ENCODE results near the gene CDK10.

- TF ChIP-seq ZBTB11 (CRISPR knock-in tag; IDR thresholded peaks at IDR 0.05), result no peak
- TF ChIP-seq CTCF (IDR thresholded peaks at IDR 0.05 in 2 of 3, conservative IDR thresholded peaks at IDR 0.05 in 1 of 3; ENCODE audit: control insufficient read depth in 2 of 3, extremely low read depth in 1 of 3, insufficient read depth in 1 of 3, low read depth in 3 of 3, low read length in 3 of 3), result no peak
- no peak for TF ChIP-seq NBN (IDR thresholded peaks at IDR 0.05)
- TF ChIP-seq FOXM1 (IDR thresholded peaks at IDR 0.05; ENCODE audit: low read depth, low read length), result no peak
- no peak for TF ChIP-seq ZZZ3 (IDR thresholded peaks at IDR 0.05; ENCODE audit: control insufficient read depth, insufficient read length, low read depth)
- TF ChIP-seq IRF5 (IDR thresholded peaks at IDR 0.05; ENCODE audit: borderline replicate concordance), result no peak
- TF ChIP-seq POU2F2 (IDR thresholded peaks at IDR 0.05; ENCODE audit: borderline replicate concordance, low read depth, low read length), result no peak
- no peak for TF ChIP-seq ESRRA (IDR thresholded peaks at IDR 0.05; ENCODE audit: low read length)
- TF ChIP-seq CEBPB (IDR thresholded peaks at IDR 0.05; ENCODE audit: borderline replicate concordance in 1 of 2, low read depth in 2 of 2, low read length in 2 of 2), result no peak
- TF ChIP-seq SIN3A (IDR thresholded peaks at IDR 0.05; ENCODE audit: low read depth, low read length), result no peak
Measured at GRCh38 chr16:89642574-89642973, 43.9 kb upstream of the CDK10 start.
